Fibroblast of the aortic adventitia (primary cell): ENCODE data around the gene PALB2. TPM values are rescaled to one million over a fixed set of nuclear protein-coding genes. Genes with fewer than 3 reads are reported as not detected.

ENCODE experiments used
- DNase-seq: peaks from one replicate; pipeline ENCODE4 v3.0.0-alpha.2; 2010; ENCODE audit warnings: low read depth
- H3K4me3 ChIP-seq: 2 replicates; pipeline ENCODE4 v1.5.1; 2011; ENCODE audit warnings: low read depth, mild to moderate bottlenecking, control low read depth, low read length, moderate library complexity
- total RNA-seq: library from RNA; depleted of rRNA; stranded (reverse); fragments of >200 nt; gene quantifications from 2 replicates; pipeline ENCODE4 v1.2.3, GENCODE V29; 2012; ENCODE audit warnings: low replicate concordance
- TF ChIP-seq, protein P1 (sequence below): IDR thresholded peaks from 2 replicates; pipeline ENCODE4 v1.5.1; 2011; ENCODE audit warnings: mild to moderate bottlenecking, low read length, control low read depth, inconsistent platforms; ENCODE audit not compliant: insufficient read depth

Gene PALB2
- total RNA-seq, 1 donor = 19.4 TPM

GRCh38 chr16:23573817-23574216, 67.3 kb downstream of the PALB2 start:
- DNase-seq = no peak
- H3K4me3 ChIP-seq = no peak overlapping the region
- TF ChIP-seq, protein P1, sequence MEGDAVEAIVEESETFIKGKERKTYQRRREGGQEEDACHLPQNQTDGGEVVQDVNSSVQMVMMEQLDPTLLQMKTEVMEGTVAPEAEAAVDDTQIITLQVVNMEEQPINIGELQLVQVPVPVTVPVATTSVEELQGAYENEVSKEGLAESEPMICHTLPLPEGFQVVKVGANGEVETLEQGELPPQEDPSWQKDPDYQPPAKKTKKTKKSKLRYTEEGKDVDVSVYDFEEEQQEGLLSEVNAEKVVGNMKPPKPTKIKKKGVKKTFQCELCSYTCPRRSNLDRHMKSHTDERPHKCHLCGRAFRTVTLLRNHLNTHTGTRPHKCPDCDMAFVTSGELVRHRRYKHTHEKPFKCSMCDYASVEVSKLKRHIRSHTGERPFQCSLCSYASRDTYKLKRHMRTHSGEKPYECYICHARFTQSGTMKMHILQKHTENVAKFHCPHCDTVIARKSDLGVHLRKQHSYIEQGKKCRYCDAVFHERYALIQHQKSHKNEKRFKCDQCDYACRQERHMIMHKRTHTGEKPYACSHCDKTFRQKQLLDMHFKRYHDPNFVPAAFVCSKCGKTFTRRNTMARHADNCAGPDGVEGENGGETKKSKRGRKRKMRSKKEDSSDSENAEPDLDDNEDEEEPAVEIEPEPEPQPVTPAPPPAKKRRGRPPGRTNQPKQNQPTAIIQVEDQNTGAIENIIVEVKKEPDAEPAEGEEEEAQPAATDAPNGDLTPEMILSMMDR = no peak

- DNase-seq = no peak
- TF ChIP-seq, protein P1 = no peak
- H3K4me3 ChIP-seq = no peak overlapping the region
Observed at GRCh38 chr16:23572394-23572793, 68.7 kb downstream of the PALB2 start.

GRCh38 chr16:23571895-23572294, 69.2 kb downstream of the PALB2 start:
- no peak for DNase-seq
- TF ChIP-seq, protein P1 = no peak
- no peak overlapping the region for H3K4me3 ChIP-seq

- DNase-seq = no peak
- no peak overlapping the region for H3K4me3 ChIP-seq
- TF ChIP-seq, protein P1 = no peak
Observed at GRCh38 chr16:23570992-23571632, 70.0 kb downstream of the PALB2 start.

- TF ChIP-seq, protein P1 = no peak
- DNase-seq = no peak
- H3K4me3 ChIP-seq = no peak overlapping the region
Observed at GRCh38 chr16:23567602-23568001, 73.5 kb downstream of the PALB2 start.

DNA sequence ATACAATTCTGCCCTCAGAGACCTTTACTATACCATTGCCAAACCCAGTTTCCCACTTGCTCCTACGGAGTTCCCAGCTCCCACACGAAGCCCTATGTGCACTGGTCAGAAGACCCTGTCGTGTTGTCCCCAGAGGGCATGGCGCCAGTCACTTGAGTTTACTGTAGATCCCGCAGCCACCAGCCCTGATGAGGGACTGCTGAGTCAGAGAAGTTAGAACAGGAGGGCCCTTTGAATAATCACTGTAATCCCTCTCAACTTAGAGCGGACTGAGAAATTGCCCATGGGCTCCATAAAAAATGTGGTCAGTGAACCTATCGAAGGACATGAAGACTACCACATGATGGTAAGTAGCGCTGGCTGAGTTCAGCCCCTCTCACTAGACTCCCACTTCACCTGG, 74.4 kb downstream of the PALB2 start:
- no peak for DNase-seq
- no peak overlapping the region for H3K4me3 ChIP-seq

More for the DNA sequence above, 74.4 kb downstream of the PALB2 start:
- TF ChIP-seq, protein P1 = no peak
